CD4-positive, CD25-positive, alpha-beta regulatory T cell (primary cell): ENCODE results near the gene STK4. TPM values are rescaled to one million over a fixed set of nuclear protein-coding genes. Genes with fewer than 3 reads are reported as not detected.

Experiments
- ATAC-seq, 2 donors: fragments of 150-1000 bp; cut with Tn5 transposase; one replicate each; pipeline ENCODE4 v1.10.0; 2021; ENCODE audit warnings: low read depth in 2 of 2, moderate number of reproducible peaks in 2 of 2, moderate library complexity in 1 of 2
- DNase-seq, 3 donors: peaks; one replicate each; pipeline versions ENCODE4 v3.0.0 to v3.0.0-alpha.2; 2012 to 2022; ENCODE audit warnings: mixed read lengths in 1 of 3
- H3K27ac ChIP-seq: one replicate; pipeline ENCODE4 v1.7.0; 2013; ENCODE audit warnings: mild to moderate bottlenecking, low read length; ENCODE audit not compliant: insufficient read depth, poor library complexity, severe bottlenecking
- H3K27me3 ChIP-seq: one replicate; pipeline ENCODE4 v1.7.0; 2013; ENCODE audit warnings: low read length; ENCODE audit not compliant: control insufficient read depth, insufficient read depth
- H3K36me3 ChIP-seq: one replicate; pipeline ENCODE4 v1.7.0; 2013; ENCODE audit warnings: mild to moderate bottlenecking, low read length, moderate library complexity; ENCODE audit not compliant: control insufficient read depth, insufficient read depth
- H3K4me1 ChIP-seq: 2 replicates; pipeline ENCODE4 v1.7.0; 2013; ENCODE audit warnings: mild to moderate bottlenecking, low read length; ENCODE audit not compliant: insufficient read depth, control insufficient read depth, poor library complexity, severe bottlenecking
- H3K4me3 ChIP-seq: one replicate; pipeline ENCODE4 v1.7.0; 2013; ENCODE audit warnings: low read depth, mild to moderate bottlenecking, low read length, moderate library complexity
- H3K9me3 ChIP-seq, 2 experiments: 1 replicate in 1 of 2; 2 replicates in 1 of 2; pipeline ENCODE4 v1.7.0; 2013; ENCODE audit warnings: low read length in 2 of 2, mild to moderate bottlenecking in 1 of 2, moderate library complexity in 1 of 2; ENCODE audit not compliant: control insufficient read depth in 2 of 2
- H3K27ac Mint-ChIP-seq, 3 donors: one replicate each; pipeline ENCODE4 v1.8.0; 2020 to 2022; ENCODE audit warnings: mild to moderate bottlenecking in 3 of 3, mixed read lengths in 3 of 3, moderate library complexity in 2 of 3
- H3K27me3 Mint-ChIP-seq: one replicate; pipeline ENCODE4 v1.8.0; 2022; ENCODE audit warnings: mild to moderate bottlenecking, mixed read lengths
- H3K36me3 Mint-ChIP-seq: one replicate; pipeline ENCODE4 v1.8.0; 2020; ENCODE audit warnings: mixed read lengths
- H3K4me1 Mint-ChIP-seq, 4 donors: one replicate each; pipeline ENCODE4 v1.8.0; 2020 to 2022; ENCODE audit warnings: mixed read lengths in 4 of 4, mild to moderate bottlenecking in 1 of 4
- H3K4me3 Mint-ChIP-seq, 4 donors: one replicate each; pipeline ENCODE4 v1.8.0; 2020 to 2022; ENCODE audit warnings: mild to moderate bottlenecking in 4 of 4, mixed read lengths in 4 of 4, moderate library complexity in 3 of 4
- H3K9me3 Mint-ChIP-seq, 7 donors: one replicate each; pipeline ENCODE4 v1.8.0; 2020 to 2022; ENCODE audit warnings: mixed read lengths in 7 of 7, mild to moderate bottlenecking in 3 of 7, moderate library complexity in 2 of 7
- polyA plus RNA-seq, 4 donors: library from polyadenylated mRNA; unstranded; fragments of 300-500 nt; fragmentation: Illumina TruSeq; gene quantifications; one replicate each; pipeline ENCODE4 v1.2.3, GENCODE V29; 2021
- total RNA-seq: library from RNA; stranded (reverse); gene quantifications from one replicate; pipeline ENCODE4 v1.2.3, GENCODE V29; 2022

The STK4 gene
- total and polyA plus RNA-seq, 5 donors from 2014 or later = 211 to 375 (median 227) TPM

GRCh38 chr20:44955270-44955669 lies 11.0 kb upstream of the STK4 start:
- H3K4me3 ChIP-seq = no peak overlapping the region
- H3K27me3 Mint-ChIP-seq = no peaks in the 10 kb centered on the region
- DNase-seq = no peak
- H3K4me3 Mint-ChIP-seq = peak overlapping the region in 1 of 4 donors; percentile 27
- H3K4me1 Mint-ChIP-seq = peaks cover 15 to 59% (median 41%) of the 10 kb centered on the region in 4 donors
- peaks cover 0 to 1% (median 0%) of the 10 kb centered on the region in 7 donors for H3K9me3 Mint-ChIP-seq
- H3K27ac Mint-ChIP-seq = peak overlapping the region in 1 of 3 donors; percentile 47
- H3K27me3 ChIP-seq = no peaks in the 10 kb centered on the region
- no peak overlapping the region for H3K27ac ChIP-seq
- peaks cover 61% of the 10 kb centered on the region for H3K36me3 Mint-ChIP-seq
- peaks cover 20% of the 10 kb centered on the region for H3K4me1 ChIP-seq
- H3K36me3 ChIP-seq = peaks cover 64% of the 10 kb centered on the region
- no peak for ATAC-seq
- no peaks in the 10 kb centered on the region for H3K9me3 ChIP-seq

DNA sequence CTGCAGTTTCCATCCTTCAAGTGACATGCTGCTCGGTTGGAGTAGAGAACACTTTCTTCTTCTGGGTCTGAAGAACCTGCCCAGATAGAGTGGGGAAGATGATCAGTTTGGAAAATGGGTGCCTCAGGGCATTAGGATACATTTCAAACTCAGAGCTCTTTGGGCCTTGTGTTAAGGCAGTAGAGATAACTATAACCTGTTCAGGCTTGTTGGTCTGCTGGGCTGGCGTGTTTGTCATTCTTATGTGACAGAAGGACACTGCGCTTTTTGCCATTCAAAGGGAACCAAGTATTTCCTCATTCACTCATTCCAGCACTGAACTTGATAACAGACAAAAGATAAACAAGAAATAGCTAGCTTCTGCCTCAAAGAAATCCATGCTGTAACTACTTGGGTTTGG lies 9.9 kb upstream of the STK4 start:
- Histone ChIP-seq H3K4me3 (no peak overlapping the region), H3K9me3 (no peaks in the 10 kb centered on the region), H3K4me1 (peaks cover 27% of the 10 kb centered on the region), H3K27ac (no peak overlapping the region), H3K27me3 (no peaks in the 10 kb centered on the region), H3K36me3 (peaks cover 53% of the 10 kb centered on the region)
- DNase-seq (no peak), ATAC-seq (no peak)
- H3K27ac Mint-ChIP-seq = no peak overlapping the region
- peaks cover 50% of the 10 kb centered on the region for H3K36me3 Mint-ChIP-seq
- peaks cover 0 to 1% (median 0%) of the 10 kb centered on the region in 7 donors for H3K9me3 Mint-ChIP-seq
- peaks cover 15 to 71% (median 49%) of the 10 kb centered on the region in 4 donors for H3K4me1 Mint-ChIP-seq
- no peaks in the 10 kb centered on the region for H3K27me3 Mint-ChIP-seq
- no peak overlapping the region for H3K4me3 Mint-ChIP-seq

- H3K9me3 ChIP-seq = no peaks in the 10 kb centered on the region
- no peak overlapping the region for H3K27ac ChIP-seq
- peaks cover 27% of the 10 kb centered on the region for H3K4me1 ChIP-seq
- Mint-ChIP-seq H3K36me3 (peaks cover 31% of the 10 kb centered on the region), H3K27ac (peak overlapping the region in 2 of 3 donors; percentile 10 to 95), H3K4me1 (peaks cover 15 to 73% (median 45%) of the 10 kb centered on the region in 4 donors), H3K4me3 (peak overlapping the region; percentile 88 to 99 (median 98)), H3K9me3 (peaks cover 0 to 1% (median 0%) of the 10 kb centered on the region in 7 donors), H3K27me3 (no peaks in the 10 kb centered on the region)
- H3K4me3 ChIP-seq = peak overlapping the region; percentile 33
- no peaks in the 10 kb centered on the region for H3K27me3 ChIP-seq
- peaks cover 36% of the 10 kb centered on the region for H3K36me3 ChIP-seq
- DNase-seq = no peak
- ATAC-seq = no peak
Measured at GRCh38 chr20:44958276-44958675, 8.0 kb upstream of the STK4 start.

GRCh38 chr20:44959082-44959637 lies 7.2 kb upstream of the STK4 start:
- peak in 1 of 2 donors; percentile 2 for ATAC-seq
- no peak for DNase-seq
- peaks cover 13 to 73% (median 45%) of the 10 kb centered on the region in 4 donors for H3K4me1 Mint-ChIP-seq
- H3K27me3 Mint-ChIP-seq = no peaks in the 10 kb centered on the region
- H3K4me3 Mint-ChIP-seq = peak overlapping the region; percentile 88 to 99 (median 98)
- Histone ChIP-seq H3K9me3 (no peaks in the 10 kb centered on the region), H3K4me1 (peaks cover 27% of the 10 kb centered on the region), H3K27me3 (no peaks in the 10 kb centered on the region), H3K36me3 (peaks cover 27% of the 10 kb centered on the region), H3K4me3 (peak overlapping the region; percentile 82), H3K27ac (no peak overlapping the region)
- H3K36me3 Mint-ChIP-seq = peaks cover 22% of the 10 kb centered on the region
- H3K27ac Mint-ChIP-seq = peak overlapping the region; percentile 91 to 97 (median 95)
- peaks cover 0 to 1% (median 0%) of the 10 kb centered on the region in 7 donors for H3K9me3 Mint-ChIP-seq

- ATAC-seq = peak; percentile 50 to 52
- DNase-seq = peak; percentile 22 to 67 (median 39)
- no peaks in the 10 kb centered on the region for H3K27me3 Mint-ChIP-seq
- peak overlapping the region; percentile 82 for H3K4me3 ChIP-seq
- peaks cover 10 to 71% (median 44%) of the 10 kb centered on the region in 4 donors for H3K4me1 Mint-ChIP-seq
- peak overlapping the region; percentile 68 for H3K27ac ChIP-seq
- H3K4me1 ChIP-seq = peaks cover 27% of the 10 kb centered on the region
- H3K36me3 ChIP-seq = peaks cover 22% of the 10 kb centered on the region
- H3K9me3 ChIP-seq = no peaks in the 10 kb centered on the region
- peaks cover 19% of the 10 kb centered on the region for H3K36me3 Mint-ChIP-seq
- no peaks in the 10 kb centered on the region for H3K27me3 ChIP-seq
- peak overlapping the region; percentile 91 to 97 (median 95) for H3K27ac Mint-ChIP-seq
- H3K4me3 Mint-ChIP-seq = peak overlapping the region; percentile 88 to 99 (median 98)
- peaks cover 0 to 1% (median 0%) of the 10 kb centered on the region in 7 donors for H3K9me3 Mint-ChIP-seq
Measured at GRCh38 chr20:44959638-44960102, 6.6 kb upstream of the STK4 start.

GRCh38 chr20:44960103-44960852 lies 6.0 kb upstream of the STK4 start, which contains the start of gene TOMM34:
Gene TOMM34, minus strand, starts transcription at chr20:44960397. Its CDS starts 64 bp downstream, at chr20:44960333.
- peak within 1 kb of the TSS; percentile 94 to 97 (median 95) for H3K27ac Mint-ChIP-seq
- peaks cover 29% of the 10 kb centered on the region for H3K4me1 ChIP-seq
- DNase-seq (peak; percentile 91 to 95 (median 91)), ATAC-seq (peak; percentile 94 to 95)
- H3K4me3 Mint-ChIP-seq = peak within 1 kb of the TSS; percentile 88 to 99 (median 98)
- H3K36me3 ChIP-seq = peaks cover 16% of the 10 kb centered on the region
- peaks cover 10 to 71% (median 46%) of the 10 kb centered on the region in 4 donors for H3K4me1 Mint-ChIP-seq
- H3K9me3 Mint-ChIP-seq = peaks cover 0 to 1% (median 0%) of the 10 kb centered on the region in 7 donors
- peak within 1 kb of the TSS; percentile 82 for H3K4me3 ChIP-seq
- H3K27me3 ChIP-seq = no peaks in the 10 kb centered on the region
- H3K9me3 ChIP-seq = no peaks in the 10 kb centered on the region
- H3K27ac ChIP-seq = peak within 1 kb of the TSS; percentile 68
- H3K36me3 Mint-ChIP-seq = peaks cover 13% of the 10 kb centered on the region
- no peaks in the 10 kb centered on the region for H3K27me3 Mint-ChIP-seq

GRCh38 chr20:44961011-44961869 lies 5.1 kb upstream of the STK4 start:
- peaks cover 37% of the 10 kb centered on the region for H3K4me1 ChIP-seq
- peaks cover 6% of the 10 kb centered on the region for H3K36me3 ChIP-seq
- no peak for DNase-seq
- peaks cover 3% of the 10 kb centered on the region for H3K36me3 Mint-ChIP-seq
- H3K9me3 ChIP-seq = no peaks in the 10 kb centered on the region
- ATAC-seq = no peak
- no peaks in the 10 kb centered on the region for H3K27me3 ChIP-seq
- H3K27ac Mint-ChIP-seq = peak overlapping the region in 2 of 3 donors; percentile 32 to 94
- H3K27ac ChIP-seq = peak overlapping the region; percentile 68
- H3K4me3 ChIP-seq = peak overlapping the region; percentile 82
- no peaks in the 10 kb centered on the region for H3K27me3 Mint-ChIP-seq
- H3K9me3 Mint-ChIP-seq = peaks cover 0 to 1% (median 0%) of the 10 kb centered on the region in 7 donors
- H3K4me1 Mint-ChIP-seq = peaks cover 10 to 75% (median 53%) of the 10 kb centered on the region in 4 donors
- H3K4me3 Mint-ChIP-seq = peak overlapping the region; percentile 88 to 99 (median 98)
